DMS53 (cell line): Measurements from ENCODE around the gene SAA1.
"Not testable (repeated sequence)": the region's sequence is repeated elsewhere in the genome, so short reads cannot be mapped to it uniquely, and the experiment has no call there.

Source experiments
- DNase-seq: peaks from one replicate; lab custom pipeline; 2025; lab: John Stamatoyannopoulos, UW

Gene SAA1

GRCh38 chr11:18259259-18259658 is 6.8 kb upstream of the SAA1 start:
- no peak for DNase-seq

GRCh38 chr11:18261721-18262120 is 4.3 kb upstream of the SAA1 start:
- no peak for DNase-seq

- not testable (repeated sequence) for DNase-seq
These were observed 3.2 kb upstream of the SAA1 start for GRCh38 chr11:18262681-18263350.

DNA sequence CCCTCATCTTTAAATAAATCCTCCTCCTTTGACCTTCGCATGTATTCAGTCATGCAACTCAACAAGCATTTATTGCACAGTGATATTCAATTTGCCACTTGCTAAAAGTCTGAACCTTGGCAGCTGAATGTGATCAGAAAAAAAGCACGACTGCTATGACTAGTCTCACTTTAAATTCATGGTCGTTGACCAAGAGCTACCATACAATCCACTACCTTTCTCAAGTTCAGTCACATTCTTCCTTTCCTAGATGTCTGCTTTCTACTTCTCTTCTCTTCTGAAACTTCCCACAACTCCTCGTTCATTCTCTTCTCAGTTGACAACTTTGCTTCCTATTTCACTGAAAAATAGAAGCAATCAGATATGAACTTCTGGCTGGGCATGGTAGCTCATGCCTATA is 2.0 kb upstream of the SAA1 start:
- no peak for DNase-seq

DNA sequence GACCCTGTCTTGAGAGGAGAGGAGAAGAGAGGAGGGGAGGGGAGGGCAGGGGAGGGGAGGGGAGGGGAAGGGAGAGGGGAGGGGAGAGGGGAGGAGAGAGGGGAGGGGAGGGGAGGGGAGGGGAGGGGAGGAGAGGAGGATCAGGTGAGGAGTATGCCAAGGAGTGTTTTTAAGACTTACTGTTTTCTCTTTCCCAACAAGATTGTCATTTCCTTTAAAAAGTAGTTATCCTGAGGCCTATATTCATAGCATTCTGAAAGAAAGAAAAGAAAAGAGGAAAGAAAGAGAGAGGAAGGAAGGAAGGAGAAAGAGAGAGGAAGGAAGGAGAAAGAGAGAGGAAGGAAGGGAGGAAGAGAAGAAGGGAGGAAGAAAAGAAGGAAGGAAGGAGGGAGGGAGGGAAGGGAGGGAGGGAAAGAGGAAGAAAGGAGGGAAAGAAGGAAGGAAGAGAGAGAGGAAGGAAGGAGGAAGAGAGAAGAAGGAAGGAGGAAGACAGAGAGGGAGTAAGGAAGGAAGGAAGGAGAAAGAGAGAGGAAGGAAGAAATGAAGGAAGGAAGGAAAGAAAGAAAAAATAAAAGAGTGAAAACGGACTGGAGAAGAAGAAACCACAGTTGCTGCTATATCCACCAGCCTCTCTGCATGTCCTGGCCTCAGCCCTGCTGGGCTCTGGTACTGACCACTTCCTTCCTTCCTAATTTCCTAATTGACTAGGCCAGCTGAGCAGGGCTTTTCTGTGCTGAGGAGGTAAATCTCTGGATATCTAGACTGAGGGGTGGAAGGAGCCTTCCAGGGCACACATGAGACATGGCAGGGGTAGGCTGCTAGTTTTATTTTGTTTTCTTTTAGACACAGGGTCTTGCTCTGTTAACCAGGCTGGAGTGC is 1.1 kb upstream of the SAA1 start:
- no peak for DNase-seq

DNA sequence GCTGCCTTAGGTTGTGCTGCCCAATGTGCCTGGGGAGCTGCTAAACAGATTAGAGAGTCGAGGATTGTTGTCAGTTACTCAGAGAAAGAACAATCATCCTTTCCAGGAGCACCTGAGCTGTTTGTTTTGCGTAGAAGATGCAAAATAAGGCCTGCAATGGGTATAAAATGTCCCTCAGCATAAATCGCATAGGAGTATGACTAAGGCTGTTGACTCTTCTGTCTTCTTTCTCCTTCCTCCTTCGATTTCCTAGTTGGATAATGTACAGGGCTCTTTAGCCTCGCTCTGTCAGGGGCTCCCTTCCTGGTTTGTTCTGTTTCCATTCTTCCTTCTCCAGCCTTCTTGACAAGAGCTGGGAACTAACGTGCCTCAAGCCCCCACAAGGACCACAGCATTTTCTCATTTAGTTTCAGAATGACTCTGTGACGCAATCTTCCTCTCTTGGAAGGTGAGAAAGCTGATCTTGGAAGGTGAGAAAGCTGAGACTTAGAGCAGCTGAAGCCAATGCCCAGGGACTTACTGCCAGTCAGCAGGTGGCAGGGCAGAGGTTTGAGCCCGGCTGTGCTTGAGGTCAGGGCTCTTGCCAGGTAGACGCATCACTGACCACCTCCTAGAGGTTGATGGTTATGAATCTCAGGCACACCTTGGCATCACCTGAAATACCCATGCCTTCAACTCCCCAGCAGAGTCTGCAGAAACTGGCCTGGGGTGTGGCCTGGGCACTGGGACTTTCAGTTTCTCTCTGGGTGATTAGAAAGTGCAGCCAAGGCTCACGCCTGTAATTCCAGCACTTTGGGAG is 1.5 kb downstream of the SAA1 start:
- DNase-seq, result not testable (repeated sequence)

DNA sequence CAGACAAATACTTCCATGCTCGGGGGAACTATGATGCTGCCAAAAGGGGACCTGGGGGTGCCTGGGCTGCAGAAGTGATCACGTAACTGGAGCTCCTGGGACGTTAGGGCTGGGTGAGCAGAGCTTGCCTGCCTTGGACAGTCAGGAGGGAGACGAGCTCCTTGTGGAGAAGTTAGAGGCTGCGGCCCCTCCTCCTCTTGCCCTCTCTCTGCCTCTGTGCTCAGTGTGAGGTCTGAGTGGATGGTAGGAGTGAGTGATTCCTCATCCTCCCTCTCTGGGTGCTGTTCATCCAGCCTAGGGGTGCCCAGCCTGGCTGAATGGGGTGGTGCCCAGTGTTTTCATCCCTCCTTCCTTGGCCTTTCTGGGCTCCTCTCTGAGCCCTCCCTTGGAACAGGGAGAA is 3.2 kb downstream of the SAA1 start:
- DNase-seq, result not testable (repeated sequence)

GRCh38 chr11:18270102-18270501 is 4.0 kb downstream of the SAA1 start:
- no peak for DNase-seq

- DNase-seq, result no peak
These were observed 5.1 kb downstream of the SAA1 start for GRCh38 chr11:18271206-18271605.

GRCh38 chr11:18277565-18278271 is 11.7 kb downstream of the SAA1 start:
- no peak for DNase-seq

GRCh38 chr11:18280438-18281045 is 14.5 kb downstream of the SAA1 start:
- no peak for DNase-seq

DNA sequence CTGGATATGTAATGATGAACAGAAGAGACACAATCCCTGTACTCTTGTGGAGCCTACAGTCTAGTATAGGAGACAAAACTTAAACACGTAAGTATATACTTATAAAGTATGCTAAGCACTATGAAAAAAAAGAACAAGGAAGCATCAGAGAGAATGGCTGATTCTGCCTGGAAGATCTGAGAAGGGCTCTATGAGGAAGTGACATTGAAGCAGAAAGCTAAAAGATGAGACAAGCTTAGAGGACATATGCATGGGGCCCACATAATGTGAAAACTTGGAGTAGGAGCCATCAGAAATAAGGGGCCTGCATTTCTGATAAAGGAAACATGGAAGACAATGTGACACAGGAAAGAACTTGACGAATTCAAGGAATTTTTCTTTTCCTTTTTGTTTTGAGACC is 16.6 kb downstream of the SAA1 start:
- DNase-seq, result no peak

GRCh38 chr11:18285841-18286240 is 19.8 kb downstream of the SAA1 start:
- DNase-seq, result no peak

GRCh38 chr11:18288911-18289310 is 22.8 kb downstream of the SAA1 start:
- no peak for DNase-seq

DNA sequence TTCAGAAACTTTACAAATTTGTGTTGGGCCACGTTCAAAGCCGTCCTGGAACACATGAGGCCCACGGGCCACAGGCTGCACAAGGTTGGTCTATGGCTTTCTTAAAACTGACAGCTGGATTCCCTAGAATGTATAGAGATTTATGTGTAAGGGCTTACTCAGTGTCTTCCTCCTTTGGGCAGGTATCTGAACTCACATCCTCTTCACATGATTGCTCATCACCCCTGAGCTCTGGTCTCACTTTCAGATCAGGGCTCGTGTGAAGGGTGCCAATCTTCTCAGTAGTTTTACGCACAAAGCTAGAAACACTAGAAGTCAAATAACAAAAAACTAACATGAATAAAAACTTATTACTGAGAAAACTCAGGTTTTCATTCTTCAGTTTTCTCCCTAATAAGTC is 28.8 kb downstream of the SAA1 start:
- no peak for DNase-seq

DNA sequence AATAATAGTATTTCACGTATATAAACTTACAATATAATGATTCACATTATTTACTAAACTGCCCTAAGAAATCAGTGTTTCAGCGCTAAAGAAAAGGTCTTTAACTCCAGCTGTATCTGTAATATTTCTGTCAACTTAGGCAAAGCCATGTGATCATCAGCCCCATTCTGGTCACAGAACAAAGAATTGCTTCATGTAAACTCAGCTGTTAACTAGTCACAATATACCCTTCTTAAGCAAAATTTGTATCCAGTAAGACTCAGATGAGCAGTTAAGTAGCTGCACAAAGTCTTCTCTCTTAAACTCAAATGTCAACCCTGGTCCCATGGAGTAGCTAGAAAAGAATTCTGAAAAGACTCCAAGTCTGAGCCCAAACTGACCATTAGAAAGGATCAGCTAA is 29.3 kb downstream of the SAA1 start:
- DNase-seq, result no peak

- no peak for DNase-seq
These were observed 33.7 kb downstream of the SAA1 start for GRCh38 chr11:18299721-18300120.

DNA sequence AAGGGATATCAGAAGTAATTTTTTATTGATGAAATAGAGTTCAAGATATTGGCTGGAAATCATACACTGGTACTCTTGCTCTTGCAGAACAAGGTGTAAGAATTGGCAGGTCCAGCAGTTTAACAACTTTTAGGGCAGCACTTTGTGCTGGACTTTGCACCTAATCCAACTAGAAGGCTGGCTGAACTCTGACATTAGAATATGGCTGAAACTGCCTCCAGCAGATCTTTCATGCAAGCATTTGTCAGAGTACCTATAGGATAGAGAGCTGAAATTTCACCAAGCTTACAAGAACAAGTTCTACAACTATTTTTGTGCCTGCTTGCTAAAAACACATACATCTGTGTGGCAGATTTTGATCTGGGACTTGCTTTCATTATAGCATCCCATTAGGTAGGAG is 38.7 kb downstream of the SAA1 start:
- no peak for DNase-seq

- no peak for DNase-seq
These were observed 41.5 kb downstream of the SAA1 start for GRCh38 chr11:18307461-18308139.

DNA sequence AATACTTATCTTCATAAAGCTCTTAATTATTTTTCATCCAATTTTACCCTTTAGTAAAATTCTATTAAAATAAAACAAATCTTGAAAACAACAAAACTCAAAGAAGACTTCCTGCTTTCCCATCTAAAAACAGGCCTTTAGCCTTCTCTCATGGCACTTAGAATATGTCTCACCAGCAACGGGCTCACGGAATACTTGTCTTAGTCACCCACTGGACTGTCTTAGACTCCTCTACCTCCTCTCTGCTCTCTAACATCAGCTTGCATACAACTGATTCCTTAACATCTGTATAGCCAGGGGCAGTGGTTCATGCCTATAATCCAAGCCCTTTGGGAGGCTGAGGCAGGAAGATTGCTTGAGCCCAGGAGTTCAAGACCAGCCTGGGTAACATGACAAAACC is 42.2 kb downstream of the SAA1 start:
- DNase-seq, result no peak

- no peak for DNase-seq
These were observed 43.6 kb downstream of the SAA1 start for GRCh38 chr11:18309691-18310090.
